CD4-positive, alpha-beta T cell treated with Interleukin-1 beta for 1 hour (primary cell): ENCODE measurements around the gene VPS26A.
A peak's percentile ranks its signal among the peaks of the same experiment; 100 is the strongest.

Experiments
- DNase-seq, 2 donors: peaks; one replicate each; pipeline ENCODE4 v3.0.0-alpha.2; 2020 to 2022

Gene VPS26A

DNA sequence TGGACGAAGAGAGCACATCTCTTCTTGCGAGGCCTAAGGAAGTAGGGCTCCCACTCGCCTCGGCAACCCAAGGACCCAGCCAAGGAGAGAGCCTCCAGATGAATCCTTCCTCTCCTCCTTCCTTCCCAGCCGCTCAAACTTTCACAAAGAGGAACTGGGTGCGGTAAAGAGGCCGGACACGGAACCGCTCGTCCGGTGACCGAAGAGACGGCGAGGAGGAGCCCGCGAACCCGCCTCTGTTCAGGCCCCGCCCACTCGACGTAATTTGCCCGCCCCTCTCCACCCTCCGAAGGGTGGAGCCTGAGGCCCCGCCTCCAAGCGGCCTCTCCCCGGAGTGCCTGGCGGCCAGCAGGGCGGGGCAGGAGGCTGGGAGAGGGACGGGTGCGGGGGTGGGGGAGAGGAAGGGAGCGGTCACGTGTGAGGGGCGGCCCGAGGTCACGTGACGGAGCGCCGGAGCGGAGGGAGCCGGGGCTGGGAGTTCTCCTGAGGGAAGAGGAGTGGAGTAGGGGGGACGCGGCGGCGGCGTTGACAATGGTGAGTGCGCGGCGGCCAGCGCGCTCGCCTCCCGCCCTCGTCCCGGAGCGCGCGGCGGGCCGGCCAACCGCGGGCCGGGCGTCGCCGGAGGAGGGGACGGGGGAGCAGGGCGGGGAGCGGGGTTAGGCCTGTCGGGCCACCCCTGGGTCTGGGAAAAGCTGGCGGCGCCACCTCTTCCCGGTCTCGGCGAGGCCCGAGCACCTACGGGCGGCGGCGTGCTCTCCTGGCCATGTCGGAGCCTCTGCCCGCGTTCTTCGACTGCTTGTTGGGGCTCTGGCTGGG is at the start of gene VPS26A:
TSS of gene VPS26A (plus strand) at position 432 of the 816 bp plus-strand sequence. CDS start at position 532, 100 bp downstream.
- DNase-seq = peak; percentile 98

- DNase-seq = no peak
Measured at GRCh38 chr10:69074532-69074931, 49.4 kb upstream of the VPS26A start.

- DNase-seq = no peak
Measured at GRCh38 chr10:69075431-69075830, 48.5 kb upstream of the VPS26A start.

DNA sequence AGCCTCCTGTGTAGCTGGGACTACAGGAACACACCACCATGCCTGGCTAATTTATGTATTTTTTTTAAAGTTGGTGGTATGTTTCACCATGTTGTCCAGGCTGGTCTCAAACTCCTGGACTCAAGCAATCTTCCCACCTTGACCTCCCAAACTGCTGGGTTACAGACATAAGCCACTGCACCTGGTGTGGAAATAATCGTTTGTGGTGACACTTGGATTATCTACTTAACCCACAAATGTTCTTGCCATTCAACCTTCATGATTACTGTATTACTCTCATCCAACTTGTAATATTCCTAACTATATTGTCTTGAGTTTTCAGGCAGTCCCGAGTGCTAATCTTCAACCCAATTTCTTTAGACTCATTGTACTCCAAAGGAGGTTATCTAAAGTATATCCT is 45.7 kb upstream of the VPS26A start:
- DNase-seq = no peak

- no peak for DNase-seq
Measured at GRCh38 chr10:69080226-69080625, 43.8 kb upstream of the VPS26A start.

DNA sequence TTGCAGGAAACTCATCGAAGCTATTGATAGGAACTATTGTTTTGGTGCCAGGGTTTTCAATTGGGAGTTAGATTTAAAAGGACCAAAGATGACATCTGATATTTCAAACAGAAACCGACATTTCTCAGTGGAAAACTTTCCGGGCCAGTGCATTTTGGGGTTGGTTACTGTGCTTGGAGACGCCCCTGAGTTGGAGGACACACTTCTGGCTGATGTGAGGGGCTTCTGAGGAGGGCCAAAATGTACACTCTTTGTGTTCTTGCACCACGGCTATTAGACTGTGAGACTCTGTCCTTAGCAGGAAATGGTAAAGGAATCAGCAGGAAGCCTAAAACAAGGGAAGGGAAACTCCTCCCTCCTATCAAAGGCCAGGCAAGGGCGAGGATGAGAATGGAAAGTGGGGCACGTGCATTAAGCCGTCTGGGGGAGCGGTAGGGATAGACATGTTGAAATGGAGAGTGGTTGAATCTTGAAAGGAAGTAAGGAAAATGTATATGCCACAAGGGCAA is 37.9 kb upstream of the VPS26A start:
- no peak for DNase-seq

- DNase-seq = peak; percentile 88 to 93
Measured at GRCh38 chr10:69087590-69088470, 36.1 kb upstream of the VPS26A start, which contains the start of gene SRGN. Gene SRGN (plus strand): TSS chr10:69088103. CDS start chr10:69088158, 55 bp downstream.

GRCh38 chr10:69088471-69088769 is 35.6 kb upstream of the VPS26A start:
- DNase-seq = peak in 1 of 2 donors; percentile 57

DNA sequence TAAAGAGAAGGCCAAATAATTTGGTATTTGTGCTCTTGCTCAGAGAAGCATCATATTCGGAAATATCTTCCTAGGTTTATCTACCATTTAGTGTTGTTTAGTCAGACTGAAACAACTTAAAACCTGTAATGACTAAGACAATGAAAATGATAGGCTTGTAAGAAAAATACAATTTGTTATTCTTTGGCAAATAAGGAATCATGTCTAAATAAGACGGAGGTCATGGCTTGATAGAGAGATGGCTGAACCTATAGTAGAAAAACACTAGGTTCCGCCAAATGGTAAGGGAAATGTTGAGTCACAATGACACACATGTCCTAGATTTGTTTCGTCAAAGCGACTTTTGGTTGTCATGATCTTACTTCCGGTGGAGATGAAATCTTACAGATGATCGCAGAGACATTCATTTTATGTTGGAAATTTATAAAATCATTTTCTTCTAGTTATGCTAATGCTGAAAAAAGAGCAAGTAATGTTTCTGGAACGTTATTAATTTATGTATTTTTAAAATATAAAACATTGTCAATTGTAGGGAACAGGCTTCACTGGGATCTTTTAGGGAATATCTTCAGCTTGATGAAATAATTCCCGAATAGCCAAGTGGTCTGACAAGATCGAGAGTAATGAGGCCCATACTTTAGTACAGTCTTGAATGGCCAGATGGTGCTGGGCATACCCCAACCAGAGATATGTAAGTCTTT is 35.0 kb upstream of the VPS26A start:
- DNase-seq = peak; percentile 56 to 88

- peak; percentile 89 to 92 for DNase-seq
Measured at GRCh38 chr10:69089638-69090599, 34.1 kb upstream of the VPS26A start.

DNA sequence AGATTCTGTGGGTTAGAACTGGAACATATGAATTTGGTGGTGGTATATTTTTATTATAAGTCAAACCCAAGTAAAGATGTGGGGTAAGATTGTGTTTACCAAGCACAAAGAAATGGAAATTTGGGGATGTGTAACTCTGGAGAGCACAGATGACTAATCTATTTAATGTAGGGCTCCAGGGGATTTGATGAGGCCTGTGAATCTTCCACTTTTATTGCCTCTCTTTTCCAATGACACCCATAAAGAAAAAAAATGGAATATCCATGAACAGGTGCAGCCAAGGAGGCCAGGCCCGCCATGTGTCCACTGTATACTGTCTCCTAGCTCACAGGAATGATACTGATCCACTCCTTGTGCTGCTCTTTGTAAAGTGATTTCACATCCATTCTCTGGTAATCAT is 33.3 kb upstream of the VPS26A start:
- no peak for DNase-seq

- DNase-seq = no peak
Measured at GRCh38 chr10:69091143-69091651, 32.8 kb upstream of the VPS26A start.

GRCh38 chr10:69092959-69093850 is 30.8 kb upstream of the VPS26A start:
- peak; percentile 81 to 91 for DNase-seq

DNA sequence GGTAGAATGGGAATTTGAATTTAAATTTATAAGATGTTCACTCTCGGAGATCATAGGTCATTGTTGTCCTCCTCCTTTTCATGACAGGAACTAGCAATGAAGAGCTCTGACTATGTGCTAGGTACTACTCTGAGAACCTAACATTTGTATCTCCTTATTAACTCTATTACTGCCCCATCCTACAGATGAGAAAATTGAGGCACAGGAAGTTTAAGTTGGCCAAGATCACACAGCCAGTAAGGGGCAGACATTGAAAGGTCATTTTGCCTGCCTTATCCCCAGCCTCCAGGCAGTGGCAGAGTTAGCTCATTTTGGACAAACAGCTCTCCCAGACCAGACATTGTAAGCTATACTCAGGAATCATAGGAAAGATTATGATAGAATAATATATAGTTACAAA is 30.0 kb upstream of the VPS26A start:
- no peak for DNase-seq

DNA sequence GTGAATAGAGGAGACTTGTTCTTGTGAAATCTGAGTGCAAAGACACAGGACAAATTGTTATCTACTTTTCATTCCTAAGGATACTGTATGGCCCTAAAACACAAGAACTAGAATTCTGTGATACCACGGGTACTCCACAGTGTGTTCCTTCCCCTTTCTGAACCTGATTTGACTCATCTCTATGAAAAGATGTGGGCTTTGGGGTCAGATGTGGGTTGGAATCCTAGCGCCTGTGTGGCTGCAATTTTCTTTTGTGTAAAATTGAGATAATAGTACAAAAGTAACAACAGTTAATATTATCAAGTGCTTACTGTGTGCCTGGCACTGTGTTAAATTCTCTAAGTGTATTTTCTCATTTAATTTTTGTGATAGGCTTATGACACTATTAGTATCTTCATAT is 27.9 kb upstream of the VPS26A start:
- no peak for DNase-seq

- no peak for DNase-seq
Measured at GRCh38 chr10:69097729-69098128, 26.2 kb upstream of the VPS26A start.

DNA sequence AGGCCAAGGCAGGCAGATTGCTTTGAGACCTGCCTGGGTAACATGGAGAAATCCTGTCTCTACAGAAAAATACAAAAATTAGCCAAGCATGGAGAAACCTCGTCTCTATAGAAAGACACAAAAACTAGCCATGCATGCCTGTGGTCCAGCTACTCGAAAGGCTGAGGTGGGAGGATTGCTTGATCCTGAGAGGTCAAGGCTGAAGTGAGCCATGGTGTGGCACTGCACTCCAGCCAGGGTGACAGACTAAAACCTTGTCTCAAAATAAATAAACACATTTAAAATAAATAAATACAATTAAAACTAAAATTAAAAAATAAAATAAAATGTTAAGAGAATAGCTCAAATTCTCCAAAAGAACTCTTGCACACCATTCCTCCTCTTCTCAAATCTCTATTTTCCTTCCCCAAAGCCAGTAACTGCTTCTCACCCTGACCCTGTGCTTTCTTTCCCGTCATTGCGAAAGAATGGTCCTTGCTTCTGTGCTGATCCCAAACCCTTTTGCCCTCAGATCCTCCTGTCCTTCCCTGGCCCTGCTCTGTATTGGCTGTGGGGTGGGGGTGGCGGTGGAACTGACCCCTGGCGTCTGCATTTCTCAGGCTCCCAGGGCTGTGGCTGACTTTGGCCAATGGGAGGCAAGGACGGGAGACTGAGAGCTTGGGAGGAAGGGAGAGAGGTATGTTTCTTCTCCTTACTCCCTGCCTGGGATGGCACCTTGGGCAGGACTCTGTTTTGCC is 23.7 kb upstream of the VPS26A start:
- DNase-seq = no peak

GRCh38 chr10:69101451-69102095 is 22.4 kb upstream of the VPS26A start:
- DNase-seq = peak; percentile 48 to 54

- DNase-seq = no peak
Measured at GRCh38 chr10:69102440-69102839, 21.5 kb upstream of the VPS26A start.
